DMS53 (cell line): ENCODE data around the gene PILRB.
"Not testable (repeated sequence)": the region's sequence is repeated elsewhere in the genome, so short reads cannot be mapped to it uniquely, and the experiment has no call there.

Source experiments
- DNase-seq: peaks from one replicate; lab custom pipeline; 2025; lab: John Stamatoyannopoulos, UW

Gene PILRB

GRCh38 chr7:100356416-100357068 lies 1.4 kb upstream of the PILRB start:
- no peak for DNase-seq

GRCh38 chr7:100357131-100357561 lies 771 bp upstream of the PILRB start:
- no peak for DNase-seq

- no peak for DNase-seq
Observed at GRCh38 chr7:100358857-100359212, 918 bp downstream of the PILRB start.

- DNase-seq, result no peak
Observed at GRCh38 chr7:100360135-100360854, 2.4 kb downstream of the PILRB start.

DNA sequence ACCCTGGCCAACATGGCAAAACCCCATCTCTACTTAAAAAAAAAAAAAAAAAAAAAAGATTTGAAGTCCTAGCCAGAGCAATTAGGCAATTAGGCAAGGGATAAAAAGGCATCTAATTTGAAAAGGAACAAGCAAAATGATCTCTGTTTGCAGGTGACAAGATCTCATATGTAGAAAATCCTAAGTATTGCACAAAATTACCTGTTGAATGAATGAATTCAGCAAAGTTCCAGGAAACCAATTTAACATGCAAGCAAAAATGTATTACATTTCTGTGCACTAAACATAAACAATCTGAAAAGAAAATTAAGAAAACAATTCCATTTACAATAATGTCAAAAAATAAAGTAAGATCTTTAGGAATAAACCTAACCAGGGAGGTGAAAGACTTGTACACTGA lies 5.2 kb downstream of the PILRB start:
- DNase-seq, result no peak

GRCh38 chr7:100363797-100364196 lies 5.9 kb downstream of the PILRB start:
- not testable (repeated sequence) for DNase-seq

GRCh38 chr7:100364480-100364879 lies 6.6 kb downstream of the PILRB start:
- DNase-seq, result peak; percentile 33

DNA sequence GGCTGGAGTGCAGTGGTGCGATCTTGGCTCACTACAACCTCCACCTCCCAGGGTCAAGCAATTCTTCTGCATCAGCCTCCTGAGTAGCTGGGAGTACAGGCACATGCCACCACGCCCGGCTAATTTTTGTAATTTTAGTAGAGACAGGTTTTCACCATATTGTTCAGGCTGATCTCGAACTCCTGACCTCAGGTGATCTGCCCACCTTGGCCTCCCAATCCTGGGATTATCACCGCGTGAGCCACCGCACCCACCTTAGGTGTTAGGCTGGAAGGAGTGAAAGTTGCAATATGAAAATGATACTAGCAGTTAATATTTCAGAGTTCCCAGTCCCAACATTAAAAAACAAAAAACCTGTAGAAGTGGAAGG lies 8.1 kb downstream of the PILRB start:
- DNase-seq, result not testable (repeated sequence)

DNA sequence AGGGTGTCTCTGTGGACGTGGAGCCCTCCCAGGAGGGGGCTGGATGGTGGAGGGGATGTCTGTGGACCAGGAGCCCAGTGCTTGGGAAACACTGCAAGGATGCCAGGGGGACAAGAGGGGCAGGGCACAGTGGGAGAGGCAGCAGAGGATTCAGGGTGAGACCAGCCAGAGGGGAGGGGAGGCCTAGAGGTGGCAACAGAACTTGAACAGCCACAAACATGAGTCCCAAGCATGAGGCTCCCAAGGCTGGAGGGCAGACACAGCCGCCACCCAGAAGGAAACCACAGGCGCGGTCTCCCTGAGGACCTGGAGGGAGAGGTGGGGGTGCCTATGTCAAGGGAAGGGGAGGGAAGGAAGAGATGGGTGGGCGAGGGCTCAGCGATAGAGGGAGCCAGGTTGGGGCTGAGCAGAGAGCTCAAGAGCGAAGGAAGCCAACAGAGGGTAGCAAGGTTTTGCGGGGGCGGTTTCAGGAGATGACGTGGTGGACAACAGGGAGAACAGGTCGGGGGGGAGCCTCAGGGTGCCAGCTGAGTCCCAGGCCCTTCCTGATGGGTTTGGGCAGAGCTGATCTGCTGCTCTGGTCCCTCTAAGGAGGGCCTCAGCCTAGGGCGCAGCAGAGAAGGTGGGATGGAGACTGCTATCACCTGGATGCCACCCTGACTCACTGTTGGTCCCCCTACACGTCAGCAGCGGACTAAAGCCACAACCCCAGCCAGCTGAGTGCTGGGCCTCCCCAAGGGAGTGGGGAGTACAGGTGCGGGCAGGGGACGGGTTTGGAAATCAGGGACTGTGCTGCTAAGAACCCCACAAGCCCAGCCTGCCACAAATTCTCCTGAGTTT lies 8.7 kb downstream of the PILRB start:
- no peak for DNase-seq

DNA sequence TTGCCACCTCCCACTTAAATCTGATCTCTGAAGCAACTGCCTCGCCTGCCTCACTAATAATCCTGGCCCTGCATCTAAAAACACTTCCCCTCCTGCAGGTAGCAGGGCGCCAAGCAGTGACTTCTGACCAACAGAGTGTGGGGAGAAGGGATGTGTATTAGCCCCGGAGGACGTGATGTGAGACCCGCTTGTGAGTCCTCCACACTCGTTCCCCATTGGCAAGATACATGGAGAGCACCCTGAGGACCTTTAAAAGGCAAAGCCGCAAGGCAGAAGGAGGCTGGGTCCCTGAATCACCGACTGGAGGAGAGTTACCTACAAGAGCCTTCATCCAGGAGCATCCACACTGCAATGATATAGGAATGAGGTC lies 9.3 kb downstream of the PILRB start:
- DNase-seq, result no peak

GRCh38 chr7:100367676-100368613 lies 10.0 kb downstream of the PILRB start:
- DNase-seq, result peak; percentile 30

DNA sequence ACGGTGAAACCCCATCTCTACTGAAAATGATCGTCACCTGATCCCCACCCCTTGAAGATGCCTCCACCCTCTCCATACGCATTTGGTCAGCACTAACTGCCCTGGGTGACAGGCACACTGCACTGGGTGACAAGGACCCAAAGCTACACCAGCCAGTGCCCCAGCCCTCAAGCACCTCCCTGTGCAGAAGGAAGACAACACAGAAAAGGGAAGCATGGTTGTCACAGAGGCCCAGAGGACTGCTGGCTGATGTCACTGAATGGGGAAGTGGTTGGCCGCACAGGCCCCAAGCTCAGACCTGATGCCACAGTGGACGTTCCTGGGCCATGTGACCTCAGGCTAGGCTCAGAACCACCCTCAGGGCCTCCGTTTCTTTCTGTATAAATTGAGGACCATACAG lies 11.2 kb downstream of the PILRB start:
- peak; percentile 62 for DNase-seq

DNA sequence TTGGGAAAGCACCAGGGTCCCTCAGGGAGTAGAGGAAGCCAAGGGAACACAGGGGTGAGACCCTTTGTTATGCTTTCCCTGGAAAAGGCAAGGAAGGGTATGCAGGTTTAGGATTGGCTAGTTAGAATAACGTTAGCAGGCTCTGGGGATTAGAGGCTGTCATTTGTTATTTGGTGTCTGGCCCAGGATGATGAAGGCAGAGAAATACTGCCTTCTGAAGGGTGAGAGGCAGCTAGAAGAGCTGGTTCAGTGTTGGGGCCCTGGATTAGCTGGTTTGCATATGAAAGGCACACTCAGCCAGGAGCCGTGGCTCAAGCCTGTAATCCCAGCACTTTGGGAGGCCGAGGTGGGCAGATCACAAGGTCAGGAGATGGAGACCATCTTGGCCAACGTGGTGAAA lies 12.4 kb downstream of the PILRB start:
- no peak for DNase-seq

DNA sequence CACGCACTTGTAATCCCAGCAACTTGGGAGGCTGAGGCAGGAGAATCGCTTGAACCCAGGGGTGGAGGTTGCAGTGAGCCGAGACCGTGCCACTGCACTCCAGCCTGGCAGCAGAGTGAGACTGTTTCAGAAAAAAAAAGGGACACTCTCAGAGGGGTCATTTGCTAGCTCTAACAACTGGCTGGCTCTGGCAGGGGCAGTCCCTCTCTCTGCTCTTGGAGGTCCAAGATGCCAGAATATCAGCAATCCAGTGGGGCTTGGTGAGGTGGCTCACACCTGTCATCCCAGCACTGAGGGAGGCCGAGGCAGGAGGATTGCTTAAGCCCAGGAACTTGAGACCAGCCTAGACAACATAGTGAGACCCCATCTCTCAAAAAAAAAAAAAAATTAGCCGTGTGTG lies 12.8 kb downstream of the PILRB start:
- DNase-seq, result no peak

DNA sequence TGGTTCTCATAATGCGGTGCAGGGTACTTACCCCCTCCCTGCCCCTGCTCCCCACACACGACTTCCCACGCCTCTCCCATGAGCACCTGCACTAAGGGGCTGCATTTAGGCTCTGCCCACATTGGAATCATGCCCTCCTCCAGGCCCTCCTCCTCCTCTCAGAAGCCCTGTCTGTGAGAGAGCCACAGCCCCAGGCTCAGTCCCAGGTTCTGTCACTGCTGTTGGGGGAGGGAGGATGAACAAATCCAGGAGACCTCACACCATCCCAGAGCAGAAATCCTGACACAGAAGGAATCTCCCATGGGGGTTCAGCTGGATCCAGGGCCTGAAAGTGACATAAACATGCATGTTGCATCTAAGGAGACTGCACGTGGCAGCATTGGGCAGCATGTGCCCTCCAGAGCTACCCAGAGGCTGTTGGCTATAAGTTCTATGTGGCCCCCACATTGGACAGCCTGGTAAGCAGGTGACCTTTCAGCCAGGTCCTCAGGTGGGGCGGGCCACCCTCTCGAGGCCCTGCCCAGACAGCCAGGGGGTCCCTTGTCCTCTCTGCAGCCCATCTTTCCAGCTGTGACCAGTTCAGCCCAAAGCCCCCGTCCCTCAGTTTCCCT lies 13.7 kb downstream of the PILRB start:
- DNase-seq, result no peak

DNA sequence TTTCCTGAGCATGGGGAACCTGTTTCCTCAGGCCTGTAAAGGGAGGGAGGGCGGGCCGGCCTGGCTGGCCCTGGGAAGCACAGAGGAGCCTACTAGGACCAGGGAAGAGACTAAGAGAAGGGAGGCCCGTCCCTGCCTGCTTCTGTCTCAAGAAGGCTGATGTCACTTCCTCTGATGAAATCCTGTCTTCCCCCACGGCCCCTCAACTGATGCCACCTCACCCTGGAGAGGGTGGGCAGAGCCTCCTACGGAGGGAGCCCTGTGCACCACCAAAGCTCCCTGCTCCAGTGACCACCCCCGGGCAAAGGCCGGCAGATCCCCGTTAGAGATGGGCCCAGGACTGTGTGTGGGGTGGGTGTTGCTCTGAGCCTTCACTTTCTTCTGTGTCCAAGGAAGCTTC lies 14.3 kb downstream of the PILRB start:
- no peak for DNase-seq

GRCh38 chr7:100372694-100373093 lies 14.8 kb downstream of the PILRB start:
- DNase-seq, result no peak

GRCh38 chr7:100373261-100373831 lies 15.4 kb downstream of the PILRB start, which contains the start of gene PILRA:
TSS of gene PILRA (plus strand) at chr7:100373487. CDS start at chr7:100373657, 170 bp downstream.
- DNase-seq, result no peak

DNA sequence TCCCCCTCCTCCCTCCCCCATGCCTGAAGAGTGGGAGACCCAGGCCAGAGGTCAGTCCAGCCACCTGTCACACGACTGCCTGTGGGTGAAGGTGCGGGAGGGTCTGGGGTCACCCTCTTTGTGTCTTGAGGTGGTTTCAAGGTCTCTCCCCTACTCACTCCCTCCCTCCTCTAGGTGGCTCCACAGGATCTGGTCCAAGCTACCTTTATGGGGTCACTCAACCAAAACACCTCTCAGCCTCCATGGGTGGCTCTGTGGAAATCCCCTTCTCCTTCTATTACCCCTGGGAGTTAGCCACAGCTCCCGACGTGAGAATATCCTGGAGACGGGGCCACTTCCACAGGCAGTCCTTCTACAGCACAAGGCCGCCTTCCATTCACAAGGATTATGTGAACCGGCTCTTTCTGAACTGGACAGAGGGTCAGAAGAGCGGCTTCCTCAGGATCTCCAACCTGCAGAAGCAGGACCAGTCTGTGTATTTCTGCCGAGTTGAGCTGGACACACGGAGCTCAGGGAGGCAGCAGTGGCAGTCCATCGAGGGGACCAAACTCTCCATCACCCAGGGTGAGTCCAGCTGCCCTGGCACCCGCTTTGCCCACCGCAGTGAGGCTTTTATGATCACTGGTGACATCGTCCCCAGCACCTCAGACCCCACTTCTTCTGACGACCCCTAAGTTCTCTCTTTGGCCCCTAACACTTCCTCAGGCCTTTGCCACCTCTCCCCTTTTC lies 16.1 kb downstream of the PILRB start:
- peak; percentile 47 for DNase-seq

GRCh38 chr7:100374601-100375000 lies 16.7 kb downstream of the PILRB start:
- no peak for DNase-seq
